NOMO-1 (cell line): ENCODE measurements around the gene TSKS.

Experiments
- DNase-seq, 2 experiments: peaks; one replicate each; lab custom pipeline; 2025; ENCODE audit not compliant: unreplicated experiment in 2 of 2; lab: John Stamatoyannopoulos, UW

Gene TSKS

DNA sequence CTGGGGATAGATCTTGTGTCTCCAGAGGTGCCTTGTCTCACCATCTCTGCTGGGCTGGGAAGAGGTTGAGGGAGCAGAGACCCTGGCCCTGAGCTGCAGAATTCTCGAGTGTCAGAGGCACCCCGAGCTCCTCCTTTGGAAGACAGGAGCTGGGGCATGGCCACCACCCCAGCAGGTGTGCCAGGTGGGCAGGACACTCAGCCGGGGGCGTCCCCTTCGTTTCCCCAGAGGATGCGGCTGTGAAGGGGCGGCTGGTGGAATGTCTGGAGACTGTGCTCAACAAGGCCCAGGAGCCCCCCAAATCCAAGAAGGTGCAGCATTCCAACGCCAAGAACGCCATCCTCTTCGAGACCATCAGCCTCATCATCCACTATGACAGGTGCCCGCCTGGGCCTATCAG is 35.5 kb upstream of the TSKS start:
- DNase-seq, result no peak

DNA sequence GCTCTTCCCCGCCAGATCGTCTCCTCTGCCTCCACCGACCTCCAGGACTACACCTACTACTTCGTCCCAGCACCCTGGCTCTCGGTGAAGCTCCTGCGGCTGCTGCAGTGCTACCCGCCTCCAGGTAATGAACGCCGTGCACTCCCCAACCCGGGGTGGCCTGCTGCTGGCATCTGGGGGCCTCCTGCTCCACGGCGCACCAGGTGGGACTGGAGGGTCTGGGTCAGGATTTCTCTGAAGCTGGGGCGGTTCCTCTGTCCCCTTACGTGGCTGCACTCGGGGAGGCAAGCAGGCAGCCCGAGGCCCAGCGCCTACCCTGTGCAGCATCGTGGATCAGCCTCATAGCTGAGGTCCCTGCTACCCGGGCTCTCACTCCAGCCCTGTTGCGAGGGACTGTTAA is 32.5 kb upstream of the TSKS start:
- no peak for DNase-seq

DNA sequence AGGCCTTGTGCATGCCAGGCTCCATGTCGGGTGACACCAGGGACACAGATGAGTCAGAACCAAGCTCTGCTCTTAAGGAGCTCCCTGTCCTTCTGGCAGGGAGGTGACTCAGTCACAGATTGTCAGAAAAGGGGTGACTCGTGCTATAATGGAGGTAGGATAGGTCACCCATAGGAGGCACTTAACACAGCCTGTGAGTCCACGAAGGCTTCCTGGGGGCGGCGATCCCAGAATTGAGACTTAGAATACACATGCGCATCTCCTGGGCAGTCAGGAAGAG is 30.4 kb upstream of the TSKS start:
- DNase-seq, result no peak

DNA sequence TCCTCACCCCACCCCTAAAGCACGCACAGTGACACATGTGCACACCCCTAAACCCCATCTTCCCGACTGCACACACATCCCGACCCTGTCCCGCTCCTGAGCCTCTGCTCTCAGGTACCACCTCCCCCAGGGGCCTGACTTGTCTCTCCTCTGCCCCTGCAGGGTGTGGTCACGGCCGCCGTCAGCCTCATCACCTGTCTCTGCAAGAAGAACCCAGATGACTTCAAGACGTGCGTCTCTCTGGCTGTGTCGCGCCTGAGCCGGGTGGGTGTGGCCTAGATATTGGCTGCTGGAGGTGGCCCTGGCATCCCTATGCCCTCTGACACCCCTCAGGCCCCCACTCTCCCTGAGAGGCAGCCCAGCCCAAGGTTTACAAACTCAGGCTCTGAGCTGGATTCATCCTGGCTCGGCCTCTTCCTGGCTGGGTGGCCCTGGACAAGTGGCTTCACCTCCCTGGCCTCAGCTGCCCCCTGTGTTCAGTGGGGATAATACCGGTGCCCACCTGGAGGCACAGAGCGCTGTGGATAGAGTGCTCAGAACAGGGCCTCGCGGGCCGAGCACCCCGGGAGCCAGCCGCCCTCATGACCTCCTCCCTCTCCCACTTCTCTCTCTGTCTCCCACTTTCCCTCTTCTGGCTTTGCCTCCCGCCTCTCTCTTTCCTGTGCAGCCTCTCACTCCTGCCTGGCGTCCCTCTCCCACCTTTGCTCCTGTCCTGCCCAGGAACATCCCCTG is 29.9 kb upstream of the TSKS start:
- DNase-seq, result no peak

DNA sequence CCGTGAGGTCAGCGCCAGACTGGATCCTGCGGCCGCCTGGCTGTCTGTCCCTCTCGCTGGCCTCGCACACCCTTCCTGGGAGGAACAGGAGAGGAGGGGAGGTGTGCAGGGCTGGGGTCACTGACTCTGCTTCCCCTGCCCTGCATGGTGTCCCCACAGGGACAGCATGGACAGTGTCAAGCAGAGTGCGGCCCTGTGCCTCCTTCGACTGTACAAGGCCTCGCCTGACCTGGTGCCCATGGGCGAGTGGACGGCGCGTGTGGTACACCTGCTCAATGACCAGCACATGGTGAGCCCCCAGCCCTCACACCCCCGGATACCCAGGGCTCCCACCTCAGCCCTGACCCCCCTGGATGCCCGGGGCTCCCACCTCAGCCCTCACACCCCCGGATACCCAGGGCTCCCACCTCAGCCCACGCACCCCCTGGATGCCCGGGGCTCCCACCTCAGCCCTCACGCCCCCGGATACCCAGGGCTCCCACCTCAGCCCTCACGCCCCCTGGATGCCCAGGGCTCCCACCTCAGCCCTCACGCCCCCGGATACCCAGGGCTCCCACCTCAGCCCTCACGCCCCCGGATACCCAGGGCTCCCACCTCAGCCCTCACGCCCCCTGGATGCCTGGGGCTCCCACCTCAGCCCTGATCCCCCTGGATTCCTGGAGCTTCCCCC is 28.8 kb upstream of the TSKS start:
- DNase-seq, result no peak

DNA sequence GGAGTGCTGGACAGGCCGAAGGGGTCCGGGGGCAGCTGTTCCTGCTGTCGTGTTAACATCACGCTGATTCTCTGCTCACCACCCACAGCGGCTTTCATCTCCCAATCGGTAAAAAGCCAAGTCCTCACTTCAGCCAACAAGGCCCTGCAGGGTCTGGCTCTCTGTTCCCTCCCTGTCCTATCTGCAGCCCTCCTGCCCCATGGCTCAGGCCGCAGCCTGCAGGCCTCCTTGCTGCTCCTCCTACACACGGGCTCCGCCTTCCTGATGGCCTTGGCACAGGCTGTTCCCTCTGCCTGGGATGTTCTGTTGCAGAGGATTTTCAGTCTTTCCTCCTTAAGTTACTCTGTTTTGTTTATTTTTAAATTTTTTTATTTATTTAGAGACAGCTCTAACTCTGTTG is 27.8 kb upstream of the TSKS start:
- DNase-seq, result no peak

DNA sequence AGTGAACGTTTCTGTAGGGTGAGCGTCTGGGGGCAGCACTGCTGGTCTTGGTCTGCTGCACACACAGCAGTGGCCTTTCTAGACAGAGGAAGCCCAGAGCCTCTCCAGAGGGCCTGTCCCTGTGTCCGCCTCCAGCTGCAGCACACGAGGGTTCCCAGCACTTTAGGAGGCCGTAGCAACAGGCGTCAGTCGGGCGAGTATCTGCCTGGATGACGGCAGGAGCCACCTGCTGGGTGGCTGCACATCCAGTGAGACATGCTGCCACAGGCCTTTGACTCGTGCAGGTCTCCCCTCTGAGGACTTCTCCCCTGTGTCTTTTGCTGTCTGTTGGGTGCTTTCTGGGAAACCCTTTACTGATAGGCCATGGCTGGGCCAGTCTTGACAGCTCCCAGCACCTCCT is 25.8 kb upstream of the TSKS start:
- no peak for DNase-seq

DNA sequence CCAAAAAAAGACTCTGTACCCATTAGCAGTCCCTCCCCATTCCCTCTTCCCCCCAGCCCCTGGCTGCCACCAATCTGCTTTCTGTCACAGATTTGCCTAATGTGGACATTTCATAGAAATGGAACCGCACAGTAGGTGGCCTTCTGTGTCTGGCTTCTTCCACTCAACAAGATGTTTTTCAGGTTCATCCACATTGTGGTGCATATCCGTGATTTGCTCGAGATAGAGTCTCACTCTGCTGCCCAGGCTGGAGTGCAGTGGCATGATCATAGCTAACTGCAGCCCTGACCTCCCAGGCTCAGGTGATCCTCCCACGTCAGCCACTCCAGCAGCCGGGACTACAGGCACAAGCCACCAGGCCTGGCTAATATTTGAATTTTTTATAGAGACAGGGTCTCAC is 24.6 kb upstream of the TSKS start:
- DNase-seq, result no peak

DNA sequence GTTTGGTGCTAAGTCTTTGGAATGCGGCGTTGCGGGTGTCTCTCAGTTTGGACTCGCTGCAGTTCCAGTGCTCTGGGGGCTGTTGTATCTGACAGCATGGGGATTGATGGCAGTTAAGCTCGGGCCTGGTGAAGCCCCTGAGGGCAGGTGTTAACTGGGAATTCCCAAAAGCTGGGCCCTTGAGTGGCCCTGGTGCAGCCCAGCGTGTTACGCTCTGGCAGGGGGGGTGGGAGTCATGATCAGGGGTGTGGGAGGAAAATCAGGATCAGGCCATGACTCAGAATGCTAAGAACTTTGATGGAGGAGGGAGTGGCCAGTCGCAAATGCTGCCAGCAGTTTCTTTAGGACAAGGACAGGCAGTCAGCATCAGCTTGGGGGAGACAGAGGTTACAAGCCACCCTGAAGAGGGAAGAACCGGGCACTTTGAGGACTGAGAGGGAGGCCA is 23.3 kb upstream of the TSKS start:
- DNase-seq, result no peak

DNA sequence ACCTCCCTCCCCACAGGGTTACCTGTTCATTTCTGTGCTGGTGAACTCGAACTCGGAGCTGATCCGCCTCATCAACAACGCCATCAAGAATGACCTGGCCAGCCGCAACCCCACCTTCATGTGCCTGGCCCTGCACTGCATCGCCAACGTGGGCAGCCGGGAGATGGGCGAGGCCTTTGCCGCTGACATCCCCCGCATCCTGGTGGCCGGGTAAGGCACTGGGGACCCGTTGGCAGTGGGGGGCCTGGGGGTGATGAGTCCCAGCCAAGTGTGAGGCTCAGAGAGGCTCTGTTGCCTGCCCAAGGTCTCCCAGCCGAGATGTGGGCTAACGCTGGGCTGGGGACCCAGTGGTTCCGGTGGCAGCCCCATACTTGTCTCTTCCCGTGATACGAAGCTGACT is 19.4 kb upstream of the TSKS start:
- DNase-seq, result no peak

DNA sequence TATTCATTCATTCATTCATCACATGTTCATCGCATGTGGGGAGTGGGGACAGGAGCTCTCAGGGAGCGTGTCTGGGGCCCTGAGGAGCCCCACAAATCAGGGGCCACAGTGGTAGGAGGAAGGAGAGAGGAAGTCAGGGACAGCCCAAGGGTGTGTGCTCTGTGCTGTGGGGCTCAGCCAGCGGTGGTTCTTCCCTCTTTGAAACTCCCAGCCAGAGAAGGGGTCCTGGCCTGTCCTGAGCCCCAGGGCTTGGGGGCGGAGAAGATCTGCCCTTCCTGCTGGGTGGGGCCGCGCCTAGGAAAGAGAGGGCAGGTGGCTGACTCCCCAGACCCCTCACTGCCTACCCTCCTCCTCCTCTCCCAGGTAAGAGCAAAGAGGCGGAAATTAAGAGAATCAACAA is 18.3 kb upstream of the TSKS start:
- DNase-seq, result peak in 1 of 2 experiments; percentile 2

DNA sequence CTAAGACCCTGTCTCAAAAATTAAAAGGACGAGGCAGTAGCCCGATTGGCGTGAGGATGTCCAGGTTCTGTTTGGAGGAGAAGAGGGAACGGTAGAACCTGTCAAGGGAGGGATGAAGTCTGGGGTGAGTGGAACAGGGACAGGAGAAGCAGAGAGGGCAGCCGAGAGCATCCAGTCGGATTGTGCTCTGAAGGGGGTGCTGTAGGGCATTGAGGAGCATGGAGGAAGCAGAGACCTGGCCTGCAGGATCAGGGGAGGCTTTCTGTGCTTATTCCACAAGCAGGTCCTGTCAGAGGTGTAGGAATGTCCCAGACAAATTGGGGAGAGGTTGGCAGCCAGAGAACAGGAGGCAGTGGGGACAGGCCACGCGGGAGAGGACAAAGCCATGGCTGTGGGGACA is 17.8 kb upstream of the TSKS start:
- DNase-seq, result no peak

DNA sequence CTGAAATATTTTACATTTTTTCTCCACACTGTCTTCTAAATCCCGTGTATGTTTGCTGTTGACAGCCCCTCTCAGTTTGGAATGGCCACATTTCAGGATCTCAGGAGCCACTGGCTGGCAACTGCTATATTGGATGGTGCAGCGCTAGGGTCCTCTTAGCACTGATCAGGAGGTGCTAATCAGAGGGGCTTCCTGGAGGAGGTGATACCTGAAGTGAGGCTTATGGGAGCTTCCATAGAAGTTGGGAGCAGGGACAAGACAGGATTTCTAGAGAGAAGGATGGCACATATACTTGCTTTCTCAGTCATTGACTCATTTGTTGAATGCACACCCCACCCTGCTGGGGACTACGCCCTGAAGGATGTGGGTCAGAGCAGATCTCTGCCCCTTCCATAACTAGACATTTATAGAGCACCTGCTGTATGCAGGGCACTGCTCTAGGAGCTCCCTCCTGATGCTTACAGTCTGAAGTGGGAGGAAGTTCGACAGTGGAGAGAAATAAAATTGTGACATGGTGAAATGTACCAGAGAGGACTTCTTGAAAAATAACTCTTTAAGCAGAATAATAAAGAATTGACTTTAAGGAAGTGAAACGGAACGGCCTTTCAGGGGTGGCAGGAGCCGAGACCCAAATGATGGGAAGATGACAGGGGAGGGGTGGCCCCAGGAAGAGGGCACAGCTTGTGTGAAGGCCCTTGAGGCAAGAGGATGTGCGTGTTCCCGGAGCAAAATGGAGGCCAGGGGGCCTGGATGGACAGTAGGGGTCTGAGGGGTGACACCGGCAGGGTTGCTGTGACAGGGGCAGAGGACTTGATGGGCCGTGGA is 16.8 kb upstream of the TSKS start:
- peak; percentile 85 to 91 for DNase-seq

DNA sequence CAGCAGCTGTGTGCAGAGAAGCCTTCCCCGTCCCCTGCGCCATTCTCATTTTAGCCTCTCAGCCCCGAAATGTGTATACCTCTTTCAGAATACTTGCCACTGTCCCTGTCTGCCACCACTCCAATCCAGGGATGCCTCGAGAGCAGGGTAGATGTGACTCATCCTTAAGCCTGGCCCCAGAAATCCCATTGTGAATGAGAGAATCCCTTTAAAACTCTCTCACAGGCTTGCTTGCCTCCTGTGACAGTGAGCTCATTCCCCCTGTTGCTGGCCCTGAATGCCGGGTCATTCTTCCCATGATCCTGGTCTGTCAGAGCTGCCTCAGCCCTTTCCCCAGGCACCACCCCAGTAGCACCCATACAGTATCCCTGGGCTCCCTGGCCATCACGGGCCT is 13.3 kb upstream of the TSKS start:
- no peak for DNase-seq

DNA sequence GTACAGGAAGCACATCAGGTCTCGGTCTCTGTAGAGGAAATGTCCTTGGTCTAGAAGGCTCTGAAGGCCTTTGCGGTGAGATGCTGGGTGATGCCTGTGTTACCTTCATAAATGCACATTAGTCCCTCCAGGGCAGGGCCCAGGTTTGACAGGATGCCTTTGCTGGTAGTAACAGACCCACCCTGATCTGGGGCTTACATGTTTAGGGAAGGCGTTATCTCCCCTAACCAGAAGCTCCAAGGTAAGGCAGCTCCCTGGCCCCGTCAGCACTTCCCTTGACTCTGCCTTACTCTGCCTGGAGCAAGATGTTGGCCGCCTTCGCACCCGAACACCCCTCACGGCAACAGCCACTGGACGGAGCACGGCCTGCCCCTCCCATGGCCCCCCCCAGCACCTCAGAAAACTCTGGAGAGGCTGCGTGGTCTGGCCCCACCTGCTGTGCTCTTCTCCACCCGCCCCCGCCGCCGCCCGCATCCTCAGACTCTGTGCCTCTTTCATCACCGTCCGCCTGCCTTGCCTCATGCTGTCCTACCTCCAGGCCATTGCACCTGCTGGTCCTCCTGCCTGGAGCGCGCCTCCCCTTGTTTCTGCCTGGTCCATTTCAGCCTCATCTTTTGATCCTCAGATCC is 12.8 kb upstream of the TSKS start:
- DNase-seq, result no peak

DNA sequence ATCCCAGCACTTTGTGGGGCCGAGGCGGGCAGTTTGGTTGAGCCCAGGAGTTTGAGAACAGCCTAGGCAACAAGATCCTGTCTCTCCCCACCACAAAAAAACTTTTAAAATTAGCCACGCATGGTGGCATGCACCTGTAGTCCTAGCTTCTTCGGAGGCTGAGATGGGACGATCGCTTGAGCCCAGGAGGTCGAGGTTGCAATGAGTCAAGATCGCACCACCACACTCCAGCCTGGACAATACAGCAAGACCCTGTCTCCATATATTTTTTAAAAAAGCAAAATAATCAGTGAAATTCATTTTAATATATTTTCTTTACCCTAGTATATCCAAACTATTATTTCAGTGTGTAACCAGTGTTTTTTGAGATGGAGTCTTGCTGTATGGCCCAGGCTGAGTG is 11.9 kb upstream of the TSKS start:
- DNase-seq, result no peak

DNA sequence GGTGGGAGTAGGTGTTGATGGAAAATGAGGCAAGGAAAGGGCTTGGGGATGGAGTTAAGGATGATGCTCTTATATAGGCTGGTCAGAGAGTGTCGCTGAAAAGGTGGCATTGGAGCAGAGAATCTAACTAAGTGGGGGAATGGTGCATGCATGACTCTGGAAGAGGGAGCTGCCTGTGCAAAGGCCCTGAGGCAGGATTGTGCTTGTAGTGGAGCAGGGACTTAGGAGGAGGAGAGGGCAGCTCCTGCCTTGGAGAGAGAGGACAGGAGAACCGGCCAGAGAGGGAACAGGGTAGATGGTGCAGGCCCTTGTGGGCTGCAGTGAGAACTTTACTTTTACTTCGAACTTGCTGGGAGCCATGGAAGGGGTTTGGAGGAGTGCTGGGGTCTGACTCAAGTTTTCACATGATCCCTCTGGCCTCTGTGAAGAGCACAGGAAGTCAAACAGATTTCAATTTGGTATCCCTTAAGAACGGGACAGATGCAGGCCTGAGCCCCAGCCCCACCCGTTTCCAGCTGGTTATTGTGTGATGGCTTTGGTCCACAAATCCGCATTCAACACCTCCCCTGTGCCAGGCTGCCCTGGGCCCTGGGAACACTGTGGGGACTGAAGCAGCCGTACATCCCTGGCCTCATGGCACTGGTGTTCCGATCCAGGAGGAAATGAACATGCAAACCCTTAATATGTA is 10.7 kb upstream of the TSKS start:
- DNase-seq, result no peak

DNA sequence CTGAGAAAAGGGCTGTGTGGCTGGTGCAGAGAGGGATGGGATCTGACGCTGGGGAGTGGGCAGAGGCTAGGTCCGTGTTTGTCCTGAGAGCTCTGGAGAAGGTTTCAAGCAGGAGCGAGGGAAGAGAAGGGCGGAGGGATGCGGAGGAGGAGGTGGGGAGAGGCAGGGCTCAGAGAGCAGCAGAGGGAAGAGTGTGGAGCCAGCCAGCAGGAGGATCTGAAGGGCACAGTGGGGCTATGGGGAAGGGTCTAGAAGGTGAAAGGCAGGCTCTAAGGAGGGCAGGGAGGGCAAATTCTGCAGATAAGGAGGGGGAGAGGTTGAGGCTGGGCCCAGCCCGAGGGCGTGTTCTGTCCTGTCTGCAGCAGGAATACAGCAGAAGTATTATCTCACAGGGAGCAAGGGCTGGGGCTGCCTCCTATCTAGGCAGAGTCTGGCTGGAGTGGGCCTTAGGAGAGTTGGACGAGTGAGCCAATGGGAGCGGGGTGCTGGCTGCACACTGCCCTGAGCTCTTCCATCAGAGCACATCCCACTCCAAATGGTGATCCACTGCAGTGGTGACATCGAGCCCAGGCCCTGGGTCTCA is 9.8 kb upstream of the TSKS start:
- DNase-seq, result no peak

DNA sequence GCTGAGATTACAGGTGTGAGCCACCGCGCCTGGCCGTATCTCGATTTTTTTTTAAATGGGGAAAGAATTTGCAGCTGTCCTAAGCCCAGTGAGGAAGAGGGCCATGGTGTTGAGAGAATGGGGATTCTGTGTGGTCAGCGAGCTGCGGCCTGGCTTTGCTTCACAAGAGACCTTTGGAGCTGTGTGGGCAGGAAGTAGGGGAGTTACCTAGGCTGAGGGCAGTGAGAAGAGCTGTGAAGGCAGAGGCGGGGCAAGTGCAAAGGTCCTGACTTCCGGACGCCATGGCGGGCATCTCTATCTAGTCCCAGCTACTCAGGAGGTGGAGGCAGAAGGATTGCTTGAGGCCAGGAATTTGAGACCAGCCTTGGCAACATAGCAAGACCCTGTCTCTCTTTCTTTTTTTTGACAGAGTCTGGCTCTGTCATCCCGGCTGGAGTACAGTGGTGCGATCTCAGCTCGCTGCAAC is 8.6 kb upstream of the TSKS start:
- no peak for DNase-seq

DNA sequence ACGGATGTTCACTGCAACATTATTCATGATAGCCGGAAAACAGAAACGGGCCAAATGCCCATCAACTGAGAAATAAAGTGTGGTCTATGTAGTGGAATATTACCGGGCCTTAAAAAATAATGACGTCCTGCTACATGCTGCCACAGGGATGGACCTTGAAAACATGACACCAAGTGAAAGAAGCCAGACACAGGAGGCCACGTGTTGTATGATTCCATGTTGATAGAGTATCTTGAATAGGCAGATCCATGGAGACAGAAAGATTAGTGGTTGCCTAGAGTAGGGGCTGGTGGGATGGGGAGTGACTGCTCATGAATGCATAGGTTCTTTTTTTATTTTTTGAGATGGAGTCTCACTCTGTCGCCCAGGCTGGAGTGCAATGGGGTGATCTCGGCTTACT is 7.4 kb upstream of the TSKS start:
- DNase-seq, result no peak
